Hypothalamus (tissue), 51 donors: Measurements from ENCODE around the gene DPY19L3.
"Not testable (repeated sequence)": the region's sequence is repeated elsewhere in the genome, so short reads cannot be mapped to it uniquely, and the experiment has no call there.

ENCODE experiments used
- DNase-seq, 51 donors: peaks; one replicate each; lab custom pipeline; 2025; lab: John Stamatoyannopoulos, UW

The DPY19L3 gene

GRCh38 chr19:32436692-32437091 lies 31.1 kb downstream of the DPY19L3 start:
- no peak for DNase-seq

- no peak for DNase-seq
These were observed 31.5 kb downstream of the DPY19L3 start for GRCh38 chr19:32437096-32437495.

- no peak for DNase-seq
These were observed 33.2 kb downstream of the DPY19L3 start for GRCh38 chr19:32438751-32439150.

- DNase-seq, result no peak
These were observed 37.1 kb downstream of the DPY19L3 start for GRCh38 chr19:32442650-32443049.

GRCh38 chr19:32447534-32447933 lies 42.0 kb downstream of the DPY19L3 start:
- not testable (repeated sequence) for DNase-seq

- DNase-seq, result no peak
These were observed 42.5 kb downstream of the DPY19L3 start for GRCh38 chr19:32448026-32448425.

- no peak for DNase-seq
These were observed 44.6 kb downstream of the DPY19L3 start for GRCh38 chr19:32450217-32450616.

GRCh38 chr19:32453736-32454135 lies 48.2 kb downstream of the DPY19L3 start:
- no peak for DNase-seq

- DNase-seq, result no peak
These were observed 50.8 kb downstream of the DPY19L3 start for GRCh38 chr19:32456406-32456805.

GRCh38 chr19:32457571-32458158 lies 52.1 kb downstream of the DPY19L3 start:
- DNase-seq, result no peak

GRCh38 chr19:32458500-32459123 lies 53.0 kb downstream of the DPY19L3 start:
- no peak for DNase-seq

GRCh38 chr19:32459204-32459865 lies 53.8 kb downstream of the DPY19L3 start:
- no peak for DNase-seq

GRCh38 chr19:32460476-32460875 lies 54.9 kb downstream of the DPY19L3 start:
- no peak for DNase-seq

GRCh38 chr19:32464279-32464678 lies 58.7 kb downstream of the DPY19L3 start:
- no peak for DNase-seq

GRCh38 chr19:32465176-32465575 lies 59.6 kb downstream of the DPY19L3 start:
- DNase-seq, result no peak

- DNase-seq, result no peak
These were observed 64.2 kb downstream of the DPY19L3 start for GRCh38 chr19:32469795-32470194.

GRCh38 chr19:32471095-32471494 lies 65.5 kb downstream of the DPY19L3 start:
- DNase-seq, result peak in 20 of 51 donors; percentile 6 to 38 (median 21)

GRCh38 chr19:32471811-32472210 lies 66.2 kb downstream of the DPY19L3 start:
- DNase-seq, result no peak

GRCh38 chr19:32475141-32476031 lies 69.8 kb downstream of the DPY19L3 start:
- DNase-seq, result no peak

- DNase-seq, result no peak
These were observed 70.4 kb downstream of the DPY19L3 start for GRCh38 chr19:32476032-32476350.

- no peak for DNase-seq
These were observed 74.8 kb downstream of the DPY19L3 start for GRCh38 chr19:32480321-32480720.
